Lower leg skin (tissue), 4 donors: ENCODE data around the gene GPRC5A. TPM values are rescaled to one million over a fixed set of nuclear protein-coding genes. Genes with fewer than 3 reads are reported as not detected.
A peak's percentile ranks its signal among the peaks of the same experiment; 100 is the strongest.

Source experiments
- DNase-seq, 2 donors: peaks; one replicate each; pipeline ENCODE4 v3.0.0-alpha.2; 2019; ENCODE audit warnings: low spot score in 2 of 2
- H3K4me3 ChIP-seq: fragments of 200-600 bp; sonication (generic); 2 replicates; pipeline ENCODE4 v1.5.1; 2017; ENCODE audit warnings: mild to moderate bottlenecking, low read depth; ENCODE audit not compliant: poor library complexity, severe bottlenecking
- CTCF ChIP-seq, 3 donors: fragments of 450-650 bp; IDR thresholded peaks; one replicate each; pipeline ENCODE4 v1.5.1; 2016; ENCODE audit warnings: antibody characterized with exemption in 3 of 3, mild to moderate bottlenecking in 3 of 3, moderate library complexity in 2 of 3
- POLR2A ChIP-seq, 2 donors: fragments of 450-650 bp; IDR thresholded peaks; one replicate each; pipeline ENCODE4 v1.6.1; 2016 to 2017; ENCODE audit warnings: antibody characterized with exemption in 2 of 2, mild to moderate bottlenecking in 1 of 2, moderate library complexity in 1 of 2
- WGBS, 2 donors: methylation state at CpG; one replicate each; pipeline ENCODE4 v1.1.5; 2018; 5-methylcytosine and 5-hydroxymethylcytosine counted together
- intact Hi-C: fragments of 100-400 bp; cut with DNase I; formaldehyde crosslinking; loops from one replicate; pipeline ENCODE4 v1.15.0; 2023; ENCODE audit warnings: low total_unique reads
- total RNA-seq, 4 donors: library from RNA; depleted of rRNA; stranded (reverse); fragments of >200 nt; gene quantifications; one replicate each; pipeline ENCODE4 v1.1.0, GENCODE V29; 2016

Gene GPRC5A
- total RNA-seq, 4 donors from 2014 or later, result 2.1 to 9.4 (median 5.3) TPM

- TF ChIP-seq POLR2A (IDR thresholded peaks at IDR 0.05) (no peak), CTCF (IDR thresholded peaks at IDR 0.05) (no peak)
- intact Hi-C loops, result no loop called here
- peak overlapping the region; percentile 17 for H3K4me3 ChIP-seq
- DNase-seq, result peak in 1 of 2 donors; percentile 53
- 11 to 15% methylated on average over 16 of the region's 16 CpGs for WGBS, 2 donors
These were observed 751 bp upstream of the GPRC5A start for GRCh38 chr12:12890543-12891079.

GRCh38 chr12:12891881-12892355 lies 556 bp downstream of the GPRC5A start:
- TF ChIP-seq POLR2A (IDR thresholded peaks at IDR 0.05) (no peak), CTCF (IDR thresholded peaks at IDR 0.05) (no peak)
- DNase-seq, result no peak
- H3K4me3 ChIP-seq, result no peak overlapping the region
- 34 to 41% methylated on average over 7 of the region's 7 CpGs for WGBS, 2 donors
- intact Hi-C loops, result no loop called here

GRCh38 chr12:12892681-12893141 lies 1.3 kb downstream of the GPRC5A start:
- no peak for TF ChIP-seq POLR2A (IDR thresholded peaks at IDR 0.05)
- no peak for TF ChIP-seq CTCF (IDR thresholded peaks at IDR 0.05)
- H3K4me3 ChIP-seq, result no peak overlapping the region
- intact Hi-C loops, result no loop called here
- DNase-seq, result no peak
- WGBS, 2 donors, result 58 to 62% methylated on average over 10 of the region's 10 CpGs

- 96% methylated on average over 5 of the region's 5 CpGs for WGBS, 2 donors
- no peak overlapping the region for H3K4me3 ChIP-seq
- TF ChIP-seq POLR2A (IDR thresholded peaks at IDR 0.05), result no peak
- TF ChIP-seq CTCF (IDR thresholded peaks at IDR 0.05), result no peak
- DNase-seq, result no peak
- intact Hi-C loops, result no loop called here
These were observed 2.1 kb downstream of the GPRC5A start for GRCh38 chr12:12893438-12893837.

- intact Hi-C loops, result no loop called here
- WGBS, 2 donors, result 40 to 44% methylated on average over 2 of the region's 2 CpGs
- DNase-seq, result no peak
- H3K4me3 ChIP-seq, result no peak overlapping the region
- TF ChIP-seq POLR2A (IDR thresholded peaks at IDR 0.05), result no peak
- no peak for TF ChIP-seq CTCF (IDR thresholded peaks at IDR 0.05)
These were observed 4.9 kb downstream of the GPRC5A start for GRCh38 chr12:12896260-12896659.

GRCh38 chr12:12897302-12897701 lies 5.9 kb downstream of the GPRC5A start:
- intact Hi-C loops, result no loop called here
- no peak for DNase-seq
- no peak overlapping the region for H3K4me3 ChIP-seq
- WGBS, 2 donors, result 85 to 92% methylated on average over 6 of the region's 6 CpGs
- TF ChIP-seq POLR2A (IDR thresholded peaks at IDR 0.05) (no peak), CTCF (IDR thresholded peaks at IDR 0.05) (no peak)
